Heart right ventricle (tissue), 16 donors: Measurements from ENCODE around the gene GDNF. TPM values are rescaled to one million over a fixed set of nuclear protein-coding genes. Genes with fewer than 3 reads are reported as not detected.

Experiments
- ATAC-seq, 8 donors: fragments of 200-7000 bp; cut with Tn5 transposase; one replicate each; pipeline ENCODE4 v1.9.1; 2020; ENCODE audit warnings: mild to moderate bottlenecking in 8 of 8, moderate library complexity in 8 of 8, moderate number of reproducible peaks in 1 of 8
- DNase-seq, 2 donors: peaks; one replicate each; pipeline ENCODE4 v3.0.0-alpha.2; 2020
- H3K27ac ChIP-seq, 10 donors: fragments of 200-600 bp; sonication (generic) in 2 of 10; one replicate each; pipeline versions ENCODE4 v1.5.0 to v1.8.0; 2020 to 2022; ENCODE audit warnings: mild to moderate bottlenecking in 3 of 10
- H3K27me3 ChIP-seq, 7 donors: fragments of 200-600 bp; one replicate each; pipeline ENCODE4 v1.8.0; 2021 to 2022; ENCODE audit warnings: mild to moderate bottlenecking in 2 of 7
- H3K36me3 ChIP-seq, 9 donors: fragments of 200-600 bp; sonication (generic) in 1 of 9; one replicate each; pipeline versions ENCODE4 v1.5.0 to v1.8.0; 2020 to 2022; ENCODE audit warnings: mild to moderate bottlenecking in 2 of 9
- H3K4me1 ChIP-seq, 9 donors: fragments of 200-600 bp; sonication (generic) in 1 of 9; one replicate each; pipeline versions ENCODE4 v1.5.0 to v1.8.0; 2020 to 2022; ENCODE audit warnings: mild to moderate bottlenecking in 4 of 9
- H3K4me3 ChIP-seq, 10 donors: fragments of 200-600 bp; sonication (generic) in 2 of 10; one replicate each; pipeline versions ENCODE4 v1.5.0 to v1.8.0; 2020 to 2022; ENCODE audit warnings: mild to moderate bottlenecking in 7 of 10, moderate library complexity in 2 of 10
- H3K9me3 ChIP-seq, 11 donors: fragments of 200-600 bp in 10 of 11; sonication (generic) in 2 of 11; one replicate each; pipeline versions ENCODE4 v1.5.0 to v1.8.0; 2013 to 2022; ENCODE audit warnings: mild to moderate bottlenecking in 2 of 11, control low read depth in 1 of 11, moderate library complexity in 1 of 11
- CTCF ChIP-seq, 9 donors: fragments of 200-600 bp; sonication (generic) in 2 of 9; IDR thresholded peaks; one replicate each; pipeline versions ENCODE4 v1.5.0 to v1.8.0; 2021 to 2022; ENCODE audit warnings: antibody characterized with exemption in 9 of 9, mild to moderate bottlenecking in 5 of 9, moderate library complexity in 1 of 9
- WGBS, 2 donors: extraction: QIAGEN DNeasy Blood & Tissue Kit; methylation state at CpG; one replicate each; pipeline ENCODE4 v1.1.7; 2013; ENCODE audit warnings: inconsistent platforms in 1 of 2; 5-methylcytosine and 5-hydroxymethylcytosine counted together
- intact Hi-C, 10 donors: fragments of 100-400 bp; cut with DNase I; formaldehyde crosslinking; loops; one replicate each; pipeline versions ENCODE4 v1.11.1 to v1.14.2; 2022
- polyA plus RNA-seq, 2 donors: library from polyadenylated mRNA; stranded (reverse); fragments of 200-250 nt; gene quantifications; one replicate each; pipeline ENCODE4 v1.2.3, GENCODE V29; 2013
- total RNA-seq, 10 donors: library from RNA; stranded (reverse); fragmentation: NEBNext Ultra II Directional in 3 of 10; extraction: Animal tissue kit (Norgen Biotek cat#: 25700) in 3 of 10; gene quantifications; one replicate each; pipeline versions ENCODE4 v1.2.1 to v1.2.4, GENCODE V29; 2021 to 2023
- donor health status: Arrhythmogenic right ventricular cardiomyopathy.
- donor health status: ischemic (EF 13 %, LVEDD 7.1; RV severe dilation, severe dysfunction).
- donor health status: healthy with polysubstance abuse.
- donor health status: DM: no; HTN: yes; CAD: no.
- donor health status: DM: no; HTN: no; CAD: no.
- donor health status: ischemic (EF 25% LVEDD 6.9; RV normal size, moderate dysfunction).
- donor health status: ischemic (EF 25% LVEDD 5.7; RV mildly dilated, moderate dysfunction).
- donor health status: healthy.
- donor health status: DM: yes; HTN: yes; CAD: no.
- donor health status: Ischemic cardiomyopathy.
- donor health status: ischemic (EF 35%, LVEDD 5.7; RV mildly dilated, moderate dysfunction).
- donor health status: nonischemic (EF 11% LVEDD 7.7; RV severe dilation, severe dysfunction).
- donor health status: DM: yes; HTN: yes; CAD: no.
- donor health status: PGD.
- donor health status: ischemic (EF 29% LVEDD 5.4; RV normal size, mild dysfunction).
- donor health status: nonischemic (EF 23%, LVEDD 6.1; RV moderate dilation, normal function).

GDNF gene
- total and polyA plus RNA-seq, 12 donors, result 0.04 to 0.94 (median 0.21) TPM; not detected in 3

- no peak for TF ChIP-seq CTCF (IDR thresholded peaks at IDR 0.05)
- Histone ChIP-seq H3K27ac (no peak overlapping the region), H3K4me1 (no peaks in the 10 kb centered on the region), H3K36me3 (no peaks in the 10 kb centered on the region), H3K27me3 (peaks cover 0 to 4% (median 0%) of the 10 kb centered on the region in 7 donors), H3K9me3 (peaks cover 0 to 9% (median 0%) of the 10 kb centered on the region in 11 donors), H3K4me3 (no peak overlapping the region)
- intact Hi-C loops, result no loop called here
- WGBS, 2 donors, result 97% methylated on average over 3 of the region's 3 CpGs
- ATAC-seq (no peak), DNase-seq (no peak)
Measured at GRCh38 chr5:37855438-37855837, 15.6 kb upstream of the GDNF start.

- 91 to 94% methylated on average over 4 of the region's 4 CpGs for WGBS, 2 donors
- ATAC-seq (no peak), DNase-seq (no peak)
- no peaks in the 10 kb centered on the region for H3K4me1 ChIP-seq
- H3K27me3 ChIP-seq, result peaks cover 0 to 2% (median 0%) of the 10 kb centered on the region in 7 donors
- TF ChIP-seq CTCF (IDR thresholded peaks at IDR 0.05), result no peak
- H3K4me3 ChIP-seq, result no peak overlapping the region
- intact Hi-C loops, result no loop called here
- H3K9me3 ChIP-seq, result peaks cover 0 to 9% (median 0%) of the 10 kb centered on the region in 11 donors
- H3K27ac ChIP-seq, result no peak overlapping the region
- H3K36me3 ChIP-seq, result no peaks in the 10 kb centered on the region
Measured at GRCh38 chr5:37851305-37851704, 11.5 kb upstream of the GDNF start.

- Histone ChIP-seq H3K4me3 (no peak overlapping the region), H3K9me3 (peaks cover 0 to 9% (median 0%) of the 10 kb centered on the region in 11 donors), H3K36me3 (no peaks in the 10 kb centered on the region), H3K27ac (no peak overlapping the region), H3K4me1 (no peaks in the 10 kb centered on the region), H3K27me3 (peaks cover 0 to 12% (median 0%) of the 10 kb centered on the region in 7 donors)
- no peak for TF ChIP-seq CTCF (IDR thresholded peaks at IDR 0.05)
- DNase-seq, result no peak
- no peak for ATAC-seq
- intact Hi-C loops, result no loop called here
- WGBS, 2 donors, result 79 to 80% methylated on average over 3 of the region's 3 CpGs
Measured at GRCh38 chr5:37850226-37850865, 10.5 kb upstream of the GDNF start.

GRCh38 chr5:37849641-37850040 lies 9.8 kb upstream of the GDNF start:
- H3K27me3 ChIP-seq, result peaks cover 0 to 16% (median 0%) of the 10 kb centered on the region in 7 donors
- no peak for TF ChIP-seq CTCF (IDR thresholded peaks at IDR 0.05)
- no peaks in the 10 kb centered on the region for H3K4me1 ChIP-seq
- H3K27ac ChIP-seq, result no peak overlapping the region
- ATAC-seq (no peak), DNase-seq (no peak)
- 85 to 88% methylated on average over 4 of the region's 4 CpGs for WGBS, 2 donors
- H3K36me3 ChIP-seq, result no peaks in the 10 kb centered on the region
- no peak overlapping the region for H3K4me3 ChIP-seq
- intact Hi-C loops, result no loop called here
- peaks cover 0 to 2% (median 0%) of the 10 kb centered on the region in 11 donors for H3K9me3 ChIP-seq
